ENCODE results near the gene RASA3.
"Not testable (repeated sequence)": the region's sequence is repeated elsewhere in the genome, so short reads cannot be mapped to it uniquely, and the experiment has no call there.

Gene RASA3

DNA sequence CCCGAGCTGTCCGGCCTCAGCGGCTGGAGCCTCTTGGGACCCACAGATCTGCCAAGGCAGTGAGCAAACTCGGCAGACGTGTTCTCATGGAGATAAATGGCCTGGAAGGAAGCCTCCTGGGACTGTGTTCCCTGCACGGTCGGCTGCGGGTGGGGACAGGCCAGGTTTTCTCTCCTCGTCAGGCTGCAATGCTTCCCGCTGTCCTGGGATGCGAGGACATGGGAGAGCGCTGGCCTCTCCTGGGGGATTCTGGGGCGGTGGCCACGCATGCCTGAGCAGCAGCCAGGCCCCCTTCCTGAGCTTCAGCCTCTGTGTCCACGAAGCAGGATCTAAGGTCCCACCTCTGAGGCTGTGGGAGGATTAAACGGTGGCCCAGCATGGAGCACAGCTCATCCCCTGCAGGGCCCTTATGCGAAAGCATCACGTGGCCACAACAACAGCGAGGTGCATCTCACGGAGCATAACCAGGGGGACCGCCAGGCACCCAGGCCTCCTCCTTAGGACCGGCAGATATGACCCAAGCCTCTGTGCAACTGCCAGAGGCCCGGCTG, 137.3 kb downstream of the RASA3 start:
- no peak for DNase-seq (ENCODE audit: low read depth in 2 of 2, low spot score in 1 of 2)

DNA sequence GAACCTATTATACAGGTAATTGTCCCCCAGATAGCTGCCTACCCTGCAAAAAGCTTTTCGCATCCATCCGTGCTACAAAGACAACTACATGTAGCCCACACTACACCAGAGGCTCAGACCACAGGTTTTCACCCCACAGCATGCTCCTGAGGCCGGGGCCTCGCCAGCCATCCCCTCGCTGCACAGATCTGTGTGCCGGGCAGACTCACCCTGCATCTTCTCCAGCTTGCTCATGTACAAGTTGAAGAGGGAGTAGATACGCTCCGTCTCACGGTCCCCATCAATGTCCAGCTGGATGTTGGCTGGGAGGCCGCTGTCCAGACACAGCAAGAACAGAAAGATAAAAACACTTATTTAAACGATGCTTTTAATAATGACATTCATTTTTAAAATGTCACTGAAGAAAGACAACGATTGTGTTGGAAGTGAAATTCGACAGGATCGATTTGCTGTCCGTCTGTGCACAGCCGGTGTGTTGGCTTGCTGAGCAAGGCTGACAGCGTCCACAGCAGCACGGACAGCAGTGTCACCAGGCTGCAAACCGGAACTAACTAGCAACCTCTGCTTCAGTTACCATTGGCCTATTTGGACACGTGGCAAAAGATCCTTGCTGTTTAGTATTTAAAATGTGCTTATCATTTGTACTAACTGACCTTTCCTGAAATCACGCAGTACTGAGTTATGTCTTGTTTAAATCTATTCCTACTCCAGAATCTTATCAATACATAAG, 140.0 kb downstream of the RASA3 start:
- no peak for DNase-seq (ENCODE audit: low read depth in 2 of 2, low spot score in 1 of 2)

DNA sequence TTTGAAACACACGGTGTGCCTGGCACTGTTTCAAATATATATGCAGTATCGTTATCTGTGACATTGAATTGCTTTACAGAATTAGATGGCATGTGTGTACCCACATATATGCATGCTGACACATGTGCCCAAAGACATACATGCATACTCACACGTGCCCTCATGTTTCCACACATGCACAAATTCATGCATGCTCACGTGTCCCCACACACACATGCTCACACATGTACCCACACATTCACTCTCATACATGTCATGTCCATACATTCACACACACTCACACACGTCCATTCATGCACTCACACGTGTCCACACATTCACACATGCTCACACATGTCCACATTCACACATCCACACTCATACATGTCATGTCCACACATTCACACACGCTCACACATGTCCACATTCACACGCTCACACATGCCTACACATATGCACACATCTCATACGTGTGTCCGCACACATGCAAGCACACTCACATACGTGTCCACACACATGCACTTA, 140.7 kb downstream of the RASA3 start:
- no peak for DNase-seq (ENCODE audit: low read depth in 2 of 2, low spot score in 1 of 2)

DNA sequence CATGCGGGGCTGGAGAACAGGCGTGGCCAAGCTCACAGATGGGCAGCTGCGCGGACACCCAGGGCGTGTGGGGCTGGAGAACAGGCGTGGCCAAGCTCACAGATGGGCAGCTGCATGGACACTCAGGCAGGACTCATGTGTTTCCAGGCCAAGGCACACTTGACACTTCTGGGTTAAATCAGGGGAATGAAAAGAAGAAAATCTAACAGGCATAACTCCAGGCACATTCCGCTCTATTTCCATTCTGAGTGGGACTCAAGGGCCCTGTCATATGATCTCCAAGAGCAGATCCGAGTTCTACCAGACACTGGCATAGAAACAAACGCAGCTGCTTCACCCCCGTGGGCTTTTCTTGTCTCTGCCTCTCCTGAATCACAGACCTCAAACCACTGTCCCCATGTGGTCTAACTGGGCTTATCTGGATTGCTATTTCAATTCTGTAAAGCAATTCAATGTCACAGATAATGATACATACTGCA, 141.2 kb downstream of the RASA3 start:
- no peak for DNase-seq (ENCODE audit: low read depth in 2 of 2, low spot score in 1 of 2)

DNA sequence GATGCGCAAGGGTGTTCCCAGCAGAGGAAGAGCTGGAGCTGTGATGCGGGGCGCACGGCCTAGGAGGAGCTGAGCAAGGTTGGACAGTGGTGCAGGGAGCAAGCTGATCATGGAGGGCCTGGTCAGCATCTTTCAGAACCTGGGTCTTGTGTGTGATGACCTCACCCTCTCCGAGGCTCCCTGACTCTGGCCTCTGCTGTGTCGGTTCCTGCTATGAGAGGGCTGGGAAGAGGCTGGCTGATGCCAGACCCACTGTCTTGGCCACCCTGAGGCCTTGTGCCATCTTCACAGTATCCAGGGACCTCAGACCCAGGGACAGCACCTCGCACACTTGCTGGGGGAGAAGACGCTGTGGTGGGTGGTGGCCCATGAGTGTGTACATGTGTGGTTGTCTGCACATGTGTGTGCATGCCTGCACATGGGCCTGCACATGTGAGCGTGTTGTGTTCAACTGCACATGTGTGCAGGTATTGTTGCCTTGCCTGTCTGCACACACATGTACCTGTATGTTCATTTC, 142.0 kb downstream of the RASA3 start:
- no peak for DNase-seq (ENCODE audit: low read depth in 2 of 2, low spot score in 1 of 2)

DNA sequence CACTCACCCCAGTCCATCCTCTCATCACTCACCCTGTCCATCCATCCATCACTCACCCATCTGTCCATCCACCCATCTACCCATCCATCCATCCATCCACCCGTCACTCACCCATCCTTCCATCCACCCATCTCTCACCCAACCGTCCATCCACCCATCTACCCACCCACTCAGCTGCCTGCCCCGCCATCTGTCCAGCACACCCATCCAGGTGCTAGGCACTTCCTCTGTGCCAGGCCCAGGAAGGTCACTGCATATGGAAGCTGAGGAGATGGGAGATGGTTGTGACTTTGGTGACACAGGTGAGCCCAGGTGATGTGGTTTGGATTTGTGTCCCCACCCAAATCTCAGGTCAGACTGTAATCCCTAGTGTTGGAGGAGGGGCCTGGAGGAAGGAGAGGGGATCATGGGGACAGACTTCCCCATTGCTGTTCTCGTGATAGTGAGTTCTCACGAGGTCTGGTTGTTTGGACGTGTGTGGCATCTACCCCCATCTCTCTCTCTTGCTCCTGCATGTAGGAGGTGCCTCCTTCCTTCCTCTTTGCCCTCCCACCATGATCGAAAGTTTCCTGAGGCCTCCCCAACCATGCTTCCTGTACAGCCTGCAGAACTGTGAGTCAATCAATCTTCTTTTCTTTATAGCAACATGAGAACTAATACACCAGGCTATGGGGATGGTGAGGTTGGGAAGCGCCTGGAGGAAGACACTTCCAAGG, 142.7 kb downstream of the RASA3 start:
- no peak for DNase-seq (ENCODE audit: low read depth in 2 of 2, low spot score in 1 of 2)

DNA sequence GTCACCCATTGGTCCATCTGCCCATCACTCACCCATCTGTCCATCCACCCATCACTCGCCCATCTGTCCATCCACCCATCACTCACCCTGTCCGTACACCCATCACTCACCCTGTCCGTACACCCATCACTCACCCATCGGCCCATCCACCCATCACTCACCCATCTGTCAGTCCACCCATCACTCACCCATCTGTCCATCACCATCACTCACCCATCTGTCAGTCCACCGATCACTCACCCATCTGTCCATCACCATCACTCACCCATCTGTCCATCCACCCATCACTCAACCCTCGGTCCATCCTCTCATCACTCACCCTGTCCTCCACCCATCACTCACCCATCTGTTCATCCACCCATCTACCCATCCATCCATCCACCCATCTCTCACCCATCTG, 143.6 kb downstream of the RASA3 start:
- not testable (repeated sequence) for DNase-seq (ENCODE audit: low read depth in 2 of 2, low spot score in 1 of 2)

DNA sequence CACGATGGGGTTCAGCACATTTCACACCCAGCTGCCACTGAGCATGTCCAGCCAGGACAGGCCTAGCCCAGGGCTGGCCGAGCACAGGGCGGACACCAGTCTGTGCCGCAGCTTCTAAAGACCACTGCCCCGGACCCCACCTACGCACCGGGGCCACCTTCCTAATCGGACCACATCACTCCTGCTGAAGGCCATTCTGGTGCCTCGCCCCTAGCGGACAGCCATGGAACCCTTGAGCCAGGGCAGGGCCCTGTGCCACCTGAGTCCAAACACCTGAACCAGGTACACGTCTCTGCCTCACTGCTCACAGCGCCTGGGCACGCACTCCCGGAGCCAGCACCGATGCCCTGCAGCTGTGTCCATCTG, 150.1 kb downstream of the RASA3 start:
- DNase-seq (ENCODE audit: low read depth in 2 of 2, low spot score in 1 of 2) = no peak

- DNase-seq (ENCODE audit: low read depth in 2 of 2, low spot score in 1 of 2) = no peak
Observed at GRCh38 chr13:113981611-113982295, 150.7 kb downstream of the RASA3 start.

- no peak for DNase-seq (ENCODE audit: low read depth in 2 of 2, low spot score in 1 of 2)
Observed at GRCh38 chr13:113981194-113981605, 151.2 kb downstream of the RASA3 start.

DNA sequence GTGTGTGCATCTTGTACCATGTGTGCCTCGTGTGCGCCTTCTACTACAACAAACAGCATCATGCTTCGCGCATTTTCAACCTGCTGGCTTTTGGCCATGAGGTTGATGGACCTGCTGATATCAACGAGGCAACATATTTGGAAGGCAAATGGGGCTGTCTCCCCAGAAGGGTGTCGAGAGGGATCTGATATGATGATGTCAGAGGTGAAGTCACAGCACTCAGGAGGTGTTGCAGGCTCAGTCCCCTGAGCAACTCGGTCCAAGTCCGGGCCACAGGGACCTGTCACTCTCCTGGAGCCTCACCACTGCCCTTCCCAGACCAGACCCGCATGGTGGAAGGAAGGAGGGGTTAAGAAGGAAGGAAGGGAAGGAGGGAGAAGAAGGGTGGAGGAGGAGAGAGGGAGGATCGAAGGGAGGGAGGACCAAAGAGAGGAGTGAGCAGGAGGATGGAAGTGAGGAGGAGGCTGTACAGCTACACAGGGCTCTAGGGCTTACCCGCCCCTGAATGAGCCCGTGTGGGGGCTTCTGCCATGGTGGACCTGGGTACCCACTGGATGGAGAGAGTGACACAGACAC, 151.8 kb downstream of the RASA3 start:
- no peak for DNase-seq (ENCODE audit: low read depth in 2 of 2, low spot score in 1 of 2)

- no peak for DNase-seq (ENCODE audit: low read depth in 2 of 2, low spot score in 1 of 2)
Observed at GRCh38 chr13:113979791-113980471, 152.5 kb downstream of the RASA3 start.

- DNase-seq (ENCODE audit: low read depth in 2 of 2, low spot score in 1 of 2) = no peak
Observed at GRCh38 chr13:113978741-113979481, 153.5 kb downstream of the RASA3 start.

GRCh38 chr13:113977976-113978375, 154.4 kb downstream of the RASA3 start:
- no peak for DNase-seq (ENCODE audit: low read depth in 2 of 2, low spot score in 1 of 2)

- DNase-seq (ENCODE audit: low read depth in 2 of 2, low spot score in 1 of 2) = no peak
Observed at GRCh38 chr13:113976711-113977684, 155.4 kb downstream of the RASA3 start.

DNA sequence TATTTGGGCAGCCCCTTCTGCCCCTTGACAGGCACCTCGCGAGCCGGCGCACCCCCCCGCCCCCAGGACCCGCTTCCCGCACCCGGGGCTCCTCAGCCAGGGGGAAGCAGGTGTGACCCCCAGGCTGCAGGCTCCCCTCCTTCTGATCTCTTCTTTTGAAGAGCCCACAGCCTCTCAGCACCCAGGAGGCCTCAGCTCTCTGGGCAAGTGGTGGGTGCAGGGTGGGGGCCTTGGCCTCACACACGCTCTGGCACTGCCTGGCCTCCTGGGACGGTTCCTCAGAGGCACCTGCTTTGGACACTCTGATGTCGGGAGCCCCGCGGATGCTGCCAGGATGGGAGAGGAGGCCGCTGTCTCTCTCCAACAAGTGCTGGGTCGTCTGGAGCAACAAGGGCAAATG, 157.0 kb downstream of the RASA3 start:
- no peak for DNase-seq (ENCODE audit: low read depth in 2 of 2, low spot score in 1 of 2)

GRCh38 chr13:113974304-113975281, 157.8 kb downstream of the RASA3 start:
- DNase-seq (ENCODE audit: low read depth in 2 of 2, low spot score in 1 of 2) = no peak
